ENCODE data around the gene KBTBD4.

GRCh38 chr11:47587723-47588326 lies 9.1 kb upstream of the KBTBD4 start:
- TF ChIP-seq, protein P1, sequence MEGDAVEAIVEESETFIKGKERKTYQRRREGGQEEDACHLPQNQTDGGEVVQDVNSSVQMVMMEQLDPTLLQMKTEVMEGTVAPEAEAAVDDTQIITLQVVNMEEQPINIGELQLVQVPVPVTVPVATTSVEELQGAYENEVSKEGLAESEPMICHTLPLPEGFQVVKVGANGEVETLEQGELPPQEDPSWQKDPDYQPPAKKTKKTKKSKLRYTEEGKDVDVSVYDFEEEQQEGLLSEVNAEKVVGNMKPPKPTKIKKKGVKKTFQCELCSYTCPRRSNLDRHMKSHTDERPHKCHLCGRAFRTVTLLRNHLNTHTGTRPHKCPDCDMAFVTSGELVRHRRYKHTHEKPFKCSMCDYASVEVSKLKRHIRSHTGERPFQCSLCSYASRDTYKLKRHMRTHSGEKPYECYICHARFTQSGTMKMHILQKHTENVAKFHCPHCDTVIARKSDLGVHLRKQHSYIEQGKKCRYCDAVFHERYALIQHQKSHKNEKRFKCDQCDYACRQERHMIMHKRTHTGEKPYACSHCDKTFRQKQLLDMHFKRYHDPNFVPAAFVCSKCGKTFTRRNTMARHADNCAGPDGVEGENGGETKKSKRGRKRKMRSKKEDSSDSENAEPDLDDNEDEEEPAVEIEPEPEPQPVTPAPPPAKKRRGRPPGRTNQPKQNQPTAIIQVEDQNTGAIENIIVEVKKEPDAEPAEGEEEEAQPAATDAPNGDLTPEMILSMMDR (IDR thresholded peaks at IDR 0.05; ENCODE audit: poor library complexity, severe bottlenecking) = no peak
- TF ChIP-seq, protein P2, sequence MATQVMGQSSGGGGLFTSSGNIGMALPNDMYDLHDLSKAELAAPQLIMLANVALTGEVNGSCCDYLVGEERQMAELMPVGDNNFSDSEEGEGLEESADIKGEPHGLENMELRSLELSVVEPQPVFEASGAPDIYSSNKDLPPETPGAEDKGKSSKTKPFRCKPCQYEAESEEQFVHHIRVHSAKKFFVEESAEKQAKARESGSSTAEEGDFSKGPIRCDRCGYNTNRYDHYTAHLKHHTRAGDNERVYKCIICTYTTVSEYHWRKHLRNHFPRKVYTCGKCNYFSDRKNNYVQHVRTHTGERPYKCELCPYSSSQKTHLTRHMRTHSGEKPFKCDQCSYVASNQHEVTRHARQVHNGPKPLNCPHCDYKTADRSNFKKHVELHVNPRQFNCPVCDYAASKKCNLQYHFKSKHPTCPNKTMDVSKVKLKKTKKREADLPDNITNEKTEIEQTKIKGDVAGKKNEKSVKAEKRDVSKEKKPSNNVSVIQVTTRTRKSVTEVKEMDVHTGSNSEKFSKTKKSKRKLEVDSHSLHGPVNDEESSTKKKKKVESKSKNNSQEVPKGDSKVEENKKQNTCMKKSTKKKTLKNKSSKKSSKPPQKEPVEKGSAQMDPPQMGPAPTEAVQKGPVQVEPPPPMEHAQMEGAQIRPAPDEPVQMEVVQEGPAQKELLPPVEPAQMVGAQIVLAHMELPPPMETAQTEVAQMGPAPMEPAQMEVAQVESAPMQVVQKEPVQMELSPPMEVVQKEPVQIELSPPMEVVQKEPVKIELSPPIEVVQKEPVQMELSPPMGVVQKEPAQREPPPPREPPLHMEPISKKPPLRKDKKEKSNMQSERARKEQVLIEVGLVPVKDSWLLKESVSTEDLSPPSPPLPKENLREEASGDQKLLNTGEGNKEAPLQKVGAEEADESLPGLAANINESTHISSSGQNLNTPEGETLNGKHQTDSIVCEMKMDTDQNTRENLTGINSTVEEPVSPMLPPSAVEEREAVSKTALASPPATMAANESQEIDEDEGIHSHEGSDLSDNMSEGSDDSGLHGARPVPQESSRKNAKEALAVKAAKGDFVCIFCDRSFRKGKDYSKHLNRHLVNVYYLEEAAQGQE (IDR thresholded peaks at IDR 0.05; ENCODE audit: borderline replicate concordance) = no peak
- TF ChIP-seq EP300 (conservative IDR thresholded peaks at IDR 0.05; ENCODE audit: poor library complexity, severe bottlenecking) = no peak
